Psoas muscle (tissue), 8 donors: ENCODE data around the gene FBXL22. TPM values are rescaled to one million over a fixed set of nuclear protein-coding genes. Genes with fewer than 3 reads are reported as not detected.
"Not testable (repeated sequence)": the region's sequence is repeated elsewhere in the genome, so short reads cannot be mapped to it uniquely, and the experiment has no call there.

ENCODE experiments used
- ATAC-seq, 4 donors: fragments of 200-7000 bp; cut with Tn5 transposase; one replicate each; pipeline ENCODE4 v1.9.1; 2020; ENCODE audit warnings: moderate library complexity in 3 of 4, mild to moderate bottlenecking in 2 of 4
- DNase-seq, 2 donors: peaks; one replicate each; pipeline ENCODE4 v3.0.0-alpha.2; 2020
- H3K27ac ChIP-seq: fragments of 200-600 bp; one replicate; pipeline ENCODE4 v1.8.0; 2022
- H3K27me3 ChIP-seq, 3 donors: fragments of 200-600 bp in 1 of 3; one replicate each; pipeline versions ENCODE4 v1.6.1 to v1.8.0; 2013 to 2022; ENCODE audit warnings: low read length in 2 of 3, mild to moderate bottlenecking in 2 of 3, moderate library complexity in 1 of 3; ENCODE audit not compliant: insufficient read depth in 3 of 3
- H3K36me3 ChIP-seq, 2 donors: fragments of 200-600 bp in 1 of 2; one replicate each; pipeline versions ENCODE4 v1.6.1 to v1.8.0; 2013 to 2022; ENCODE audit warnings: low read depth in 1 of 2, mild to moderate bottlenecking in 1 of 2, moderate library complexity in 1 of 2; ENCODE audit not compliant: insufficient read depth in 1 of 2
- H3K4me1 ChIP-seq: fragments of 200-600 bp; one replicate; pipeline ENCODE4 v1.8.0; 2022
- H3K4me3 ChIP-seq: fragments of 200-600 bp; one replicate; pipeline ENCODE4 v1.8.0; 2022; ENCODE audit warnings: mild to moderate bottlenecking
- H3K9me3 ChIP-seq: fragments of 200-600 bp; one replicate; pipeline ENCODE4 v1.8.0; 2022
- WGBS, 3 donors: extraction: QIAGEN DNeasy Blood & Tissue Kit; methylation state at CpG; one replicate each; pipeline versions ENCODE4 v1.1.6 to v1.1.7; 2013; 5-methylcytosine and 5-hydroxymethylcytosine counted together
- intact Hi-C, 2 donors: fragments of 100-400 bp; cut with DNase I; formaldehyde crosslinking; loops; one replicate each; pipeline versions ENCODE4 v1.11.0 to v1.14.2; 2022
- polyA plus RNA-seq, 3 donors: library from polyadenylated mRNA; stranded (reverse); fragments of 200-250 nt; gene quantifications; one replicate each; pipeline ENCODE4 v1.2.3, GENCODE V29; 2013
- total RNA-seq, 4 donors: library from RNA; stranded (reverse); fragmentation: NEBNext Ultra II Directional in 2 of 4; extraction: Animal tissue kit (Norgen Biotek cat#: 25700) in 2 of 4; gene quantifications; one replicate each; pipeline versions ENCODE4 v1.2.1 to v1.2.4, GENCODE V29; 2021 to 2023
- TF ChIP-seq, protein P1 (sequence below): fragments of 200-600 bp; IDR thresholded peaks from one replicate; pipeline ENCODE4 v1.8.0; 2022; ENCODE audit warnings: antibody characterized with exemption
- donor health status: healthy with polysubstance abuse.
- donor health status: DM: no; HTN: no; CAD: no; lungs with moderate emphysema.
- donor health status: Bipolar disorder and iron deficiency.
- donor health status: healthy.
- donor health status: DM: yes; HTN: yes; CAD: no.
- donor health status: DM: no; HTN: no; CAD: no.
- donor health status: DM: no; HTN: no; CAD: no.
- donor health status: DM: yes; HTN: yes; CAD: no.

Gene FBXL22
- total and polyA plus RNA-seq, 7 donors: 0.17 to 6.6 (median 0.37) TPM

DNA sequence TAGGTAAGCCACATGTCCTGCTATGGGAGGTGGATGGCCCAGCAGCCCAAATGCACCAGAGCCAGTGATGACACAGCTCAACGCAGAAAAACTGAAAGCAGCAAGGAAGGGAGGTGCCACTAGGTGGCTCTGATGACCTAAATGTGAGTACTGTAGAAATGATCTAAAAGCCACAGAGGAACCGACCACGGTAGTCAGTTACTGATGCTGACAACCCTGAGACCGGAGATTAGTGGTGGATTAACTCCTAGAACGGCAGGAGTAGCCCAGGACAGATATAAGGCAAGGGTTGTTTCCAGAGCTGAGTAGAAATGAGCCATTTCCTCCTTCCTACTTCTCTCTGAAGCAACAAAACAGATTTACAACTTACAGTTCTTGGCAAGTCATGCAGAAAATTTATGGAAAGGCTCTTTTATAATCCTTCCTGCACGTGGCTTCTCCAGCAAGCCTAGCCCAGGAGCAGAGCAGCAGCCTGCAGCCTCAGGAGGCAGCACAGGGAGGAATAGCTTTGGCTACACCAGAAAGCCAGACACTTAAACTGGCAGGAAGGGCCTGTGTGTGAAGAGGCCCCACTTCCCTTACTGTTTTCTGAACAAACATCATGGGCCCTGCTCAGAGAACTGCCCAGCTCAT lies 13.1 kb downstream of the FBXL22 start:
- intact Hi-C loops: no loop called here
- ATAC-seq: peak; percentile 79 to 90 (median 84)
- H3K27ac ChIP-seq: peak overlapping the region; percentile 64
- peak; percentile 65 to 74 for DNase-seq
- peaks cover 11 to 80% of the 10 kb centered on the region in 2 donors for H3K36me3 ChIP-seq
- H3K4me3 ChIP-seq: no peak overlapping the region
- TF ChIP-seq, protein P1, sequence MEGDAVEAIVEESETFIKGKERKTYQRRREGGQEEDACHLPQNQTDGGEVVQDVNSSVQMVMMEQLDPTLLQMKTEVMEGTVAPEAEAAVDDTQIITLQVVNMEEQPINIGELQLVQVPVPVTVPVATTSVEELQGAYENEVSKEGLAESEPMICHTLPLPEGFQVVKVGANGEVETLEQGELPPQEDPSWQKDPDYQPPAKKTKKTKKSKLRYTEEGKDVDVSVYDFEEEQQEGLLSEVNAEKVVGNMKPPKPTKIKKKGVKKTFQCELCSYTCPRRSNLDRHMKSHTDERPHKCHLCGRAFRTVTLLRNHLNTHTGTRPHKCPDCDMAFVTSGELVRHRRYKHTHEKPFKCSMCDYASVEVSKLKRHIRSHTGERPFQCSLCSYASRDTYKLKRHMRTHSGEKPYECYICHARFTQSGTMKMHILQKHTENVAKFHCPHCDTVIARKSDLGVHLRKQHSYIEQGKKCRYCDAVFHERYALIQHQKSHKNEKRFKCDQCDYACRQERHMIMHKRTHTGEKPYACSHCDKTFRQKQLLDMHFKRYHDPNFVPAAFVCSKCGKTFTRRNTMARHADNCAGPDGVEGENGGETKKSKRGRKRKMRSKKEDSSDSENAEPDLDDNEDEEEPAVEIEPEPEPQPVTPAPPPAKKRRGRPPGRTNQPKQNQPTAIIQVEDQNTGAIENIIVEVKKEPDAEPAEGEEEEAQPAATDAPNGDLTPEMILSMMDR: peak; percentile 71
- no peaks in the 10 kb centered on the region for H3K27me3 ChIP-seq
- WGBS, 3 donors: 4 to 9% (median 5%) methylated on average over 6 of the region's 6 CpGs
- H3K9me3 ChIP-seq: no peaks in the 10 kb centered on the region
- H3K4me1 ChIP-seq: peaks cover 20% of the 10 kb centered on the region

DNA sequence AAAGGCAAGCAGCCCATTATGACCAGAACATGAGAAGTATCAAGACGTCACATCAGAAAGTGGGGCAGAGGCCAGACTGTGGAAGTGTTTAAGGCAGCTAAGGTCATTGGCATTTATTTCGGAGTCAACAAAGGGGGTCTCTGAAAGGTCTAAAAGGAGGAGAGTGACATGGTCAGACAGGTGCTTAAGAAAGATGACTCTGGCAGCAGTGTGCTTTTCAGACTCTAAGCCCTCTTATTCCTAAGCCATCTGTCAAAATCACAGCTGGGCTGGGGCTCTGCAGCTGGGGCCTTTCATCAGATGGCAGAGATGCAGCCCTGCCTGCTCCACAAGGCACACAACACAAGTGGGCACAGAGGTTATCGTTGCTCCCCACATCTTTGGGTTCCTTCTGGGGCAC lies 14.0 kb downstream of the FBXL22 start:
- H3K36me3 ChIP-seq: peaks cover 11 to 81% of the 10 kb centered on the region in 2 donors
- DNase-seq (no peak), ATAC-seq (peak; percentile 46 to 61 (median 53))
- intact Hi-C loops: no loop called here
- peaks cover 20% of the 10 kb centered on the region for H3K4me1 ChIP-seq
- H3K4me3 ChIP-seq: no peak overlapping the region
- TF ChIP-seq, protein P1: no peak
- no peaks in the 10 kb centered on the region for H3K9me3 ChIP-seq
- no peaks in the 10 kb centered on the region for H3K27me3 ChIP-seq
- WGBS, 3 donors: 15 to 31% (median 20%) methylated on average over 3 of the region's 3 CpGs
- peak overlapping the region; percentile 64 for H3K27ac ChIP-seq

DNA sequence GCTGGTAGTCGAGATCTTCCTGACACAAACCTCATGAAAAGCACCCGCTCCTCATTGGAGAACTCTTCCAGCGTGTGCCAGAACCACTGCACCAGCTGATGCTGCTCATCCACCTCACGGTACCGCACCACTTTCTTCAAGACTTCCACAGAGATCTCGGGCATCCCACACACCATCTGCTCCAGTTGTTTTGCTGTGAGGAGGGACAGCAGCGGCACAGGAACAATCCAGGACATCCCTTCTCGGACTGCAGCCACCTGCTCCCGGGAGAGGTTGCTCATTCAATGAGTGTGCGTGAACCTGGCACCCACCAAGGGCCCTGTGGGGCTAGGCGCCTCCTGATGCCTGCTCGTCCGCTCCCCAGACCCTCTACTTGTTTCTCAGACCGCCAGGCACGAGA lies 15.1 kb downstream of the FBXL22 start:
- peaks cover 20% of the 10 kb centered on the region for H3K4me1 ChIP-seq
- no peak overlapping the region for H3K4me3 ChIP-seq
- WGBS, 3 donors: 66 to 80% (median 67%) methylated on average over 15 of the region's 15 CpGs
- TF ChIP-seq, protein P1: no peak
- no peaks in the 10 kb centered on the region for H3K27me3 ChIP-seq
- H3K9me3 ChIP-seq: no peaks in the 10 kb centered on the region
- H3K27ac ChIP-seq: no peak overlapping the region
- no peak for DNase-seq
- H3K36me3 ChIP-seq: peaks cover 11 to 85% of the 10 kb centered on the region in 2 donors
- ATAC-seq: no peak
- intact Hi-C loops: no loop called here

DNA sequence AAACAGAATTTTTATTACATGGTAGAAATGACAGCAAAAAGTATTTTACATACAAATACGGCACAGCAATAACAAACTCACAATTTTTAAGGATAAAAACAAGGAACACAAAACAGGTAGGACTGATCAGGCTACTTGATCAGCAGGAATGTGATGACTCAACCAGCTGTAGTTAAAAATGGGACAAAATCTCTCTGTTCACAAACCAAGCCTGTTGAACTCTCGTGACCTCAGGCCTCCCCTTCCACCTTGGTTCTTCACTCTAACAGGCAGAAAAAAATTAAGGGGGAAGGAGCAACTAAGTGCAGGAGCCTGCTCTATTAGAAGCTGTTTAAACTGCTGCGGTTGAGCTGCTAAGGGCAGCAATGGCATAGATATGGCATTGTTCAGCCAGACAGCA lies 18.7 kb downstream of the FBXL22 start:
- TF ChIP-seq, protein P1: no peak
- H3K27me3 ChIP-seq: no peaks in the 10 kb centered on the region
- ATAC-seq: no peak
- no peaks in the 10 kb centered on the region for H3K9me3 ChIP-seq
- H3K36me3 ChIP-seq: peaks cover 8 to 58% of the 10 kb centered on the region in 2 donors
- 92 to 94% (median 93%) methylated on average over 3 of the region's 3 CpGs for WGBS, 3 donors
- intact Hi-C loops: no loop called here
- H3K4me3 ChIP-seq: no peak overlapping the region
- H3K4me1 ChIP-seq: peaks cover 8% of the 10 kb centered on the region
- H3K27ac ChIP-seq: no peak overlapping the region
- no peak for DNase-seq

DNA sequence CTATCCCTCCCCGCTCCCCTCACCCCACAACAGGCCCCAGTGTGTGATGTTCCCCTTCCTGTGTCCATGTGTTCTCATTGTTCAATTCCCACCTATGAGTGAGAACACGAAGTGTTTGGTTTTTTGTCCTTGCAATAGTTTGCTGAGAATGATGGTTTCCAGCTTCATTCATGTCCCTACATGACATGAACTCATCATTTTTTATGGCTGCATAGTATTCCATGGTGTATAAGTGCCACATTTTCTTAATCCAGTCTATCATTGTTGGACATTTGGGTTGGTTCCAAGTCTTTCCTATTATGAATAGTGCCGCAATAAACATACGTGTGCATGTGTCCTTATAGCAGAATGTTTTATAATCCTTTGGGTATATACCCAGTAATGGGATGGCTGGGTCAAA lies 20.0 kb downstream of the FBXL22 start:
- H3K9me3 ChIP-seq, H3K4me3 ChIP-seq, H3K4me1 ChIP-seq, H3K27me3 ChIP-seq, ATAC-seq, intact Hi-C loops, DNase-seq, H3K27ac ChIP-seq: not testable (repeated sequence)
- WGBS, 3 donors: 90 to 98% (median 95%) methylated on average over 3 to 4 of the region's 4 CpGs
- peaks cover 8 to 56% of the 10 kb centered on the region in 2 donors for H3K36me3 ChIP-seq

DNA sequence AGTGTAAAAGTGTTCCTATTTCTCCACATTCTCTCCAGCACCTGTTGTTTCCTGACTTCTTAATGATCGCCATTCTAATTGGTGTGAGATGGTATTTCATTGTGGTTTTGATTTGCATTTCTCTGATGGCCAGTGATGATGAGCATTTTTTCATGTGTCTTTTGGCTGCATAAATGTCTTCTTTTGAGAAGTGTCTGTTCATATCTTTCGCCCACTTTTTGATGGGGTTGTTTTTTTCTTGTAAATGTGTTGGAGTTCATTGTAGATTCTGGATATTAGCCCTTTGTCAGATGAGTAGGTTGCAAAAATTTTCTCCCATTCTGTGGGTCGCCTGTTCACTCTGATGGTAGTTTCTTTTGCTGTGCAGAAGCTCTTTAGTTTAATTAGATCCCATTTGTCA lies 20.4 kb downstream of the FBXL22 start:
- intact Hi-C loops, ATAC-seq, H3K4me3 ChIP-seq, H3K4me1 ChIP-seq, H3K27ac ChIP-seq, H3K27me3 ChIP-seq, H3K9me3 ChIP-seq, DNase-seq: not testable (repeated sequence)
- peaks cover 8 to 56% of the 10 kb centered on the region in 2 donors for H3K36me3 ChIP-seq
- 88 to 97% (median 93%) methylated on average over 2 of the region's 3 CpGs for WGBS, 3 donors

DNA sequence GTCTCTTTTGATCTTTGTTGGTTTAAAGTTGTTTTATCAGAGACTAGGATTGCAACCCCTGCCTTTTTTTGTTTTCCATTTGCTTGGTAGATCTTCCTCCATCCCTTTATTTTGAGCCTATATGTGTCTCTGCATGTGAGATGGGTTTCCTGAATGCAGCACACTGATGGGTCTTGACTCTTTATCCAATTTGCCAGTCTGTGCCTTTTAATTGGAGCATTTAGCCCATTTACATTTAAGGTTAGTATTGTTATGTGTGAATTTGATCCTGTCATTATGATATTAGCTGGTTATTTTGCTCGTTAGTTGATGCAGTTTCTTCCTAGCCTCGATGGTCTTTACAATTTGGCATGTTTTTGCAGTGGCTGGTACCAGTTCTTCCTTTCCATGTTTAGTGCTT lies 23.6 kb downstream of the FBXL22 start:
- H3K36me3 ChIP-seq: peaks cover 2 to 57% of the 10 kb centered on the region in 2 donors
- DNase-seq, intact Hi-C loops: not testable (repeated sequence)

More for the DNA sequence above, 23.6 kb downstream of the FBXL22 start:
- not testable (repeated sequence) for H3K4me3 ChIP-seq, H3K4me1 ChIP-seq, ATAC-seq, H3K27ac ChIP-seq, H3K27me3 ChIP-seq, H3K9me3 ChIP-seq
- WGBS, 3 donors: no CpG with 5 or more reads among the region's 2 CpGs
